A549 (cell line): ENCODE results near the gene NHERF1. TPM values are rescaled to one million over a fixed set of nuclear protein-coding genes. Genes with fewer than 3 reads are reported as not detected.
A peak's percentile ranks its signal among the peaks of the same experiment; 100 is the strongest.

Experiments used
- ATAC-seq, 2 experiments: fragments of 200-7000 bp in 1 of 2; fragments of >200 bp in 1 of 2; cut with Nextera tagmentation in 1 of 2; cut with Tn5 transposase in 1 of 2; 3 replicates each; pipeline versions ENCODE4 v1.8.0 to v1.9.1; 2018 to 2020; ENCODE audit warnings: mild to moderate bottlenecking in 1 of 2, moderate library complexity in 1 of 2
- CTCF ChIA-PET: fragments of 300-600 bp; sonication (Branson Sonifier 250); formaldehyde crosslinking; extraction: SDS; loops from one replicate; lab custom pipeline; 2021; ENCODE audit warnings: antibody characterized with exemption, inconsistent platforms; lab: Yijun Ruan, JAX
- POLR2A ChIA-PET: fragments of 350-600 bp; formaldehyde crosslinking; extraction: SDS; loops from one replicate; lab custom pipeline; 2021; ENCODE audit warnings: antibody characterized with exemption, inconsistent platforms; lab: Yijun Ruan, JAX
- DNase-seq, 2 experiments: peaks; one replicate each; pipeline versions ENCODE4 v3.0.0 to v3.0.0-alpha.2; 2011 to 2016; ENCODE audit warnings: low read depth in 1 of 2, low spot score in 1 of 2
- FAIRE-seq: peaks from 2 replicates; lab custom pipeline; 2011; peaks lifted over from hg19 to GRCh38; lab: Jason Lieb, UNC
- H3K27ac ChIP-seq, 2 experiments: fragments of >200 bp; sonication (Bioruptor Twin); formaldehyde crosslinking; 3 replicates each; pipeline ENCODE4 v1.5.1; 2016 to 2017
- H3K4me1 ChIP-seq: fragments of >200 bp; sonication (Bioruptor Twin); formaldehyde crosslinking; 3 replicates; pipeline ENCODE4 v1.6.1; 2016
- H3K4me2 ChIP-seq: fragments of >200 bp; sonication (Bioruptor Twin); formaldehyde crosslinking; 3 replicates; pipeline ENCODE4 v1.6.1; 2016
- H3K4me3 ChIP-seq: fragments of >200 bp; sonication (Bioruptor Twin); formaldehyde crosslinking; 3 replicates; pipeline ENCODE4 v1.5.1; 2016
- H3K9me3 ChIP-seq: fragments of >200 bp; sonication (Bioruptor Twin); formaldehyde crosslinking; 3 replicates; pipeline ENCODE4 v1.6.1; 2016
- BCL3 ChIP-seq: fragments of >200 bp; sonication (Bioruptor Twin); formaldehyde crosslinking; IDR thresholded peaks from 3 replicates; pipeline ENCODE4 v1.6.1; 2016
- HMGXB4 ChIP-seq: fragments of 250-450 bp; sonication (Bioruptor Pico); IDR thresholded peaks from 2 replicates; pipeline ENCODE4 v1.5.0; 2021; ENCODE audit warnings: mild to moderate bottlenecking, moderate library complexity, borderline replicate concordance
- JUN ChIP-seq, 2 experiments: fragments of >200 bp; sonication (Bioruptor Twin); formaldehyde crosslinking; IDR thresholded peaks; 2 replicates in 1 of 2; 3 replicates in 1 of 2; pipeline ENCODE4 v1.6.1; 2016 to 2017
- MAFK ChIP-seq: fragments of 450-650 bp; IDR thresholded peaks from 2 replicates; pipeline ENCODE4 v1.6.1; 2014; ENCODE audit not compliant: partially characterized antibody
- PHF8 ChIP-seq: fragments of 200-600 bp; sonication (generic); IDR thresholded peaks from 2 replicates; pipeline ENCODE4 v1.6.1; 2016; ENCODE audit warnings: low read depth, mild to moderate bottlenecking, antibody characterized with exemption, moderate library complexity, borderline replicate concordance
- POLR2A ChIP-seq: IDR thresholded peaks from 2 replicates; pipeline ENCODE4 v1.6.1; 2012; ENCODE audit warnings: mild to moderate bottlenecking, low read length
- RCOR1 ChIP-seq: fragments of 150-350 bp; IDR thresholded peaks from 2 replicates; pipeline ENCODE4 v1.6.1; 2014; ENCODE audit warnings: antibody characterized with exemption, low read length, low read depth
- SMC3 ChIP-seq: fragments of >200 bp; sonication (Bioruptor Twin); formaldehyde crosslinking; IDR thresholded peaks from 3 replicates; pipeline ENCODE4 v1.6.1; 2018; ENCODE audit warnings: inconsistent platforms
- ZC3H11A ChIP-seq: fragments of 450-650 bp; IDR thresholded peaks from 2 replicates; pipeline ENCODE4 v1.6.1; 2014; ENCODE audit warnings: antibody characterized with exemption, mild to moderate bottlenecking
- WGBS: methylation state at CpG from one replicate; pipeline ENCODE4 v1.1.6; 2017; ENCODE audit errors: missing lambda C conversion rate; 5-methylcytosine and 5-hydroxymethylcytosine counted together
- polyA plus RNA-seq, 4 experiments: library from polyadenylated mRNA; depleted of rRNA in 3 of 4; stranded (reverse); fragments of >200 nt; fragmentation: RNase III in 1 of 4; extraction: RNeasy Plus Mini Kit Qiagen cat#74134 plus additional on column Dnase treatment in 1 of 4; gene quantifications; 2 replicates in 3 of 4; 3 replicates in 1 of 4; pipeline ENCODE4 v1.2.3, GENCODE V29; 2011 to 2017

NHERF1 gene
- polyA plus RNA-seq, 2 of the 4 experiments (the other 2 are of a cell fraction): 41.5 to 51.5 TPM

GRCh38 chr17:74766413-74766812 lies 18.0 kb downstream of the NHERF1 start:
- no peak for DNase-seq
- ATAC-seq: no peak
- 90% methylated on average over 2 of the region's 2 CpGs for WGBS
- H3K4me3 ChIP-seq: no peak overlapping the region
- no peak overlapping the region for H3K27ac ChIP-seq
- no peaks in the 10 kb centered on the region for H3K9me3 ChIP-seq
- H3K4me2 ChIP-seq: no peak overlapping the region
- TF ChIP-seq MAFK (peak; percentile 71), PHF8 (no peak)
- ChIA-PET CTCF (interaction anchor here (19.0 to 53.6 kb wide), 3 partner anchors 12 to 91 kb away, joined by 349 to 1302 read pairs (median 705); partner anchors contain the start of genes FDXR, GRIN2C and NHERF1), POLR2A (interaction anchor here (1.4 kb wide), 1 partner anchor 17 kb away, joined by 4 read pairs; no protein-coding TSS in a partner anchor)
- no peak for FAIRE-seq
- H3K4me1 ChIP-seq: peaks cover 40% of the 10 kb centered on the region

GRCh38 chr17:74767111-74767516 lies 18.7 kb downstream of the NHERF1 start:
- no peak for TF ChIP-seq HMGXB4 (CRISPR knock-in tag)
- no peak for TF ChIP-seq JUN (IDR thresholded peaks at IDR 0.05)
- no peak for TF ChIP-seq RCOR1
- no peak for TF ChIP-seq BCL3
- Histone ChIP-seq H3K4me3 (no peak overlapping the region), H3K27ac (peak overlapping the region in 1 of 2 experiments; percentile 34; a peak in 1 of 6 replicates), H3K9me3 (no peaks in the 10 kb centered on the region), H3K4me2 (no peak overlapping the region), H3K4me1 (peaks cover 37% of the 10 kb centered on the region)
- FAIRE-seq: no peak
- CTCF ChIA-PET: interaction anchor here (1.1 to 53.6 kb wide), 6 partner anchors 13 to 201 kb away, joined by 4 to 1302 read pairs (median 228); partner anchors contain the start of genes FDXR, GRIN2C, NHERF1 and RAB37
- POLR2A ChIA-PET: interaction anchor here (1.4 kb wide), 1 partner anchor 18 kb away, joined by 4 read pairs; no protein-coding TSS in a partner anchor
- no peak for DNase-seq
- WGBS: 90% methylated on average over 8 of the region's 10 CpGs
- ATAC-seq: no peak

GRCh38 chr17:74768069-74768762 lies 19.8 kb downstream of the NHERF1 start:
- 69% methylated on average over 17 of the region's 17 CpGs for WGBS
- peak overlapping the region in 1 of 2 experiments; percentile 34; a peak in 3 of 6 replicates for H3K27ac ChIP-seq
- DNase-seq: no peak
- peak; percentile 5 to 6; a peak in 3 of 6 replicates for ATAC-seq
- ChIA-PET POLR2A (no interaction called here), CTCF (interaction anchor here (1.5 to 53.6 kb wide), 5 partner anchors 14 to 111 kb away, joined by 4 to 1302 read pairs (median 349); partner anchors contain the start of genes FDXR, GRIN2C, NHERF1 and RAB37)
- H3K4me2 ChIP-seq: no peak overlapping the region
- TF ChIP-seq ZC3H11A: no peak
- FAIRE-seq: no peak
- H3K4me3 ChIP-seq: no peak overlapping the region
- peaks cover 29% of the 10 kb centered on the region for H3K4me1 ChIP-seq
- no peaks in the 10 kb centered on the region for H3K9me3 ChIP-seq

- Histone ChIP-seq H3K4me3 (no peak overlapping the region), H3K9me3 (no peaks in the 10 kb centered on the region), H3K4me1 (peaks cover 27% of the 10 kb centered on the region), H3K4me2 (no peak overlapping the region), H3K27ac (no peak overlapping the region; a peak in 1 of 6 replicates)
- peak; percentile 28 for FAIRE-seq
- POLR2A ChIA-PET: interaction anchor here (2.8 kb wide), 1 partner anchor 19 kb away, joined by 15 read pairs; no protein-coding TSS in a partner anchor
- TF ChIP-seq SMC3 (no peak), HMGXB4 (CRISPR knock-in tag) (no peak), POLR2A (peak; percentile 17; the same call in 1 of the 2 replicates)
- TF ChIP-seq, all 56 proteins: peak for 1
- DNase-seq (no peak), ATAC-seq (no peak)
- 91% methylated on average over 7 of the region's 7 CpGs for WGBS
- CTCF ChIA-PET: interaction anchor here (5.9 to 53.6 kb wide), 5 partner anchors 14 to 111 kb away, joined by 65 to 1302 read pairs (median 349); partner anchors contain the start of genes FDXR, GRIN2C, NHERF1 and RAB37
Measured at GRCh38 chr17:74768763-74769114, 20.3 kb downstream of the NHERF1 start.
